Lower leg skin (tissue), 4 donors: Measurements from ENCODE around the gene SYNPO2. TPM values are rescaled to one million over a fixed set of nuclear protein-coding genes. Genes with fewer than 3 reads are reported as not detected.

Source experiments
- DNase-seq, 2 donors: peaks; one replicate each; pipeline ENCODE4 v3.0.0-alpha.2; 2019; ENCODE audit warnings: low spot score in 2 of 2
- H3K4me3 ChIP-seq: fragments of 200-600 bp; sonication (generic); 2 replicates; pipeline ENCODE4 v1.5.1; 2017; ENCODE audit warnings: mild to moderate bottlenecking, low read depth; ENCODE audit not compliant: poor library complexity, severe bottlenecking
- POLR2A ChIP-seq, 2 donors: fragments of 450-650 bp; IDR thresholded peaks; one replicate each; pipeline ENCODE4 v1.6.1; 2016 to 2017; ENCODE audit warnings: antibody characterized with exemption in 2 of 2, mild to moderate bottlenecking in 1 of 2, moderate library complexity in 1 of 2
- WGBS, 2 donors: methylation state at CpG; one replicate each; pipeline ENCODE4 v1.1.5; 2018; 5-methylcytosine and 5-hydroxymethylcytosine counted together
- intact Hi-C: fragments of 100-400 bp; cut with DNase I; formaldehyde crosslinking; loops from one replicate; pipeline ENCODE4 v1.15.0; 2023; ENCODE audit warnings: low total_unique reads
- total RNA-seq, 4 donors: library from RNA; depleted of rRNA; stranded (reverse); fragments of >200 nt; gene quantifications; one replicate each; pipeline ENCODE4 v1.1.0, GENCODE V29; 2016
- TF ChIP-seq, protein P1 (sequence below), 3 donors: fragments of 450-650 bp; IDR thresholded peaks; one replicate each; pipeline ENCODE4 v1.5.1; 2016; ENCODE audit warnings: antibody characterized with exemption in 3 of 3, mild to moderate bottlenecking in 3 of 3, moderate library complexity in 2 of 3

SYNPO2 gene
- total RNA-seq, 4 donors from 2014 or later = 13.3 to 38.5 (median 16.1) TPM

DNA sequence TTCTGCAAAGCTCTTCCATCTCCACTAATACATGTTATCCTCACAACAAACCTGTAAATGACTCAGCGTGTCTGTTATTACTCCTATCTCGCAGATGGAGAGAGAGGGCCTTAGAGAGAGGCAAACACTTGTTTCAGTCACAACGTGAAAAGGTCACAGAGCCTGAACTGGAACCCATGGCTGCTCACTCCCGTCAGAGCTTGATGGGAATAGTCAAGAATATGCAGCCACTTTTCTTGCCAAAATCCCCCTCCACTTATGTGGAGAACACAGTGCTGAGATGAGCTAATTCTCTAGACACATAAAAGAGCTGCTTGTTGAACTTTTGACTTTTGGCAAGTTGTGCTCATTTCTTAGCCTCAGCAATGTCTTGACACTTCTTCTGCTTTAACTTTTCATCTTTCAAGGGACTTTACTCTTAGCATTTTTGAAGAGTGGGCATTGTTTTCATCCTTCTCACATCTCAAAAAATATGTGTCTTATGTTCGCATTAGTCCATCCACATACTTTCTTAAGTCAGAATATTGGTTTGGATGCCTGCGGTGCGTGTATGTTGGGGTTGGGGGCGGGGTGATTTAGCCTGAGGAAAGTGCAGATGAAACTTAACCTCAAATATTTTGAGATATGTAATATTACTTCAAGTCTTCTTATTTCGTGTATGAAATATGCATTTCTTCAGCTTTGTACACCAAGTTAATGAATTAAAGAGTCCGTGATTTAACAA is 69.2 kb downstream of the SYNPO2 start:
- DNase-seq = no peak
- TF ChIP-seq POLR2A (IDR thresholded peaks at IDR 0.05) = no peak
- TF ChIP-seq, protein P1, sequence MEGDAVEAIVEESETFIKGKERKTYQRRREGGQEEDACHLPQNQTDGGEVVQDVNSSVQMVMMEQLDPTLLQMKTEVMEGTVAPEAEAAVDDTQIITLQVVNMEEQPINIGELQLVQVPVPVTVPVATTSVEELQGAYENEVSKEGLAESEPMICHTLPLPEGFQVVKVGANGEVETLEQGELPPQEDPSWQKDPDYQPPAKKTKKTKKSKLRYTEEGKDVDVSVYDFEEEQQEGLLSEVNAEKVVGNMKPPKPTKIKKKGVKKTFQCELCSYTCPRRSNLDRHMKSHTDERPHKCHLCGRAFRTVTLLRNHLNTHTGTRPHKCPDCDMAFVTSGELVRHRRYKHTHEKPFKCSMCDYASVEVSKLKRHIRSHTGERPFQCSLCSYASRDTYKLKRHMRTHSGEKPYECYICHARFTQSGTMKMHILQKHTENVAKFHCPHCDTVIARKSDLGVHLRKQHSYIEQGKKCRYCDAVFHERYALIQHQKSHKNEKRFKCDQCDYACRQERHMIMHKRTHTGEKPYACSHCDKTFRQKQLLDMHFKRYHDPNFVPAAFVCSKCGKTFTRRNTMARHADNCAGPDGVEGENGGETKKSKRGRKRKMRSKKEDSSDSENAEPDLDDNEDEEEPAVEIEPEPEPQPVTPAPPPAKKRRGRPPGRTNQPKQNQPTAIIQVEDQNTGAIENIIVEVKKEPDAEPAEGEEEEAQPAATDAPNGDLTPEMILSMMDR (IDR thresholded peaks at IDR 0.05) = no peak
- 69 to 77% methylated on average over 10 of the region's 10 CpGs for WGBS, 2 donors
- intact Hi-C loops = no loop called here
- H3K4me3 ChIP-seq = no peak overlapping the region

DNA sequence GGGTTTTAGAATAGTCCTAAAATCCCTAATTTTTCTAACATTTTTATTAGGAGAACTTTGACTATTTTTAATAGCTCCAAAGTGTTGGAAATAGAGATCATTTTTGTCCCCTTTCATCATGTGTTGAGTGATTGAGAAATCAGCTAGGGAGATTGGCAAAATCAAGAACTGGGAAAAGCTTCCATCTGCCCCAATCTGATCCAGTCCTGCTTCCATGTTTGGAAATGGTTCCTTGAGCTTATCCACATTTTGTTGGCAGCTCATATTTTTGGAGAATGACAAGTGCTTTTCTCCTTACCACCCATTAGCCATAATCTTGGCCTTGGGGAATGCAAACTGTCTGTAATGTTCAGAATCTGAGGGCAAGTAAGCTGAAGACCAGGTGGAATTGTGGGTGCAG is 73.9 kb downstream of the SYNPO2 start:
- TF ChIP-seq, protein P1 (IDR thresholded peaks at IDR 0.05) = no peak
- no peak for TF ChIP-seq POLR2A (IDR thresholded peaks at IDR 0.05)
- DNase-seq = no peak
- no peak overlapping the region for H3K4me3 ChIP-seq
- intact Hi-C loops = no loop called here

DNA sequence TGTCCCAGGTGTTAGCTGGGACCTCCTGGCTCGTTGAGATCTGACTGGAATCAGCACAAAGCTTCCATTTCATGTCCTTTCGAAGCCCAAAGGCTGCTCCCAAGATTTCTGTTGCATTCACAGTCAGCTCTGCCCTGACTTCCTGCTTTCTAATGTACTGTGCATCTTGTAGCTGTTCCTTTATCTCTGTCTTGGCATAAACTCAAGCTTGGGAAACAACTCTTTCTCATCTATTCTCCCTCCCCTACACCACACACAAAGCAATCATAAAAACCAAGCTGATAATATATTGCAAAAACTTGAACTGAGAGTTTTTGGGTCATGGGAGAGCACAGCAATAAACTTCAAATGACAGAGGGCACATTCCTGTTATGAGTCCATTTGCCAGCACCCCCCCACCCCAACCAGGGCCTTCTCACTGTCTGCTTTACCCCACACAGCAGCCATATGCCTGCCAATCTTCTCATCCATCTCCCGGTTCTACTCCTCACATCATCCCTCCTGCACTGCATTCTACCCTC is 76.3 kb downstream of the SYNPO2 start:
- DNase-seq = no peak
- WGBS, 2 donors = 46 to 61% methylated on average over 3 of the region's 3 CpGs
- intact Hi-C loops = no loop called here

DNA sequence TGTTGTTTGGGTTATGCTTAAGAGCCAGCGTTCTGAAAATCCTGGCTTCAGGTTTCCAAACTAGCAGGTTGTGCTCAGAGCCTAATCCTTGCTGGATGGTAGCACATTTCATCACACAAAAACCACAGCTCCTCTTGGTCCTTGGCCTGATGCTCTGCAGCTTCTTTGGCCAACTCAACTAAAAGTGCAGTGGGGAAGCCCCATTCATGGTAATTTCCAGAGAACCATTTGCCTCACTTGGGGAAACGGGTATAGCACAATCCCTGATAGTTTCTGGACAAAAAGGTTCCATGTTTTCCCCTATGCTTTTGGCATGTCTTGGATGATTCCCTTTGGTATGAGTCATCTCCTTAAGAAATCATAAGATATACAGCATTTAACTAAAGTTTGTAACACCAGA is 78.7 kb downstream of the SYNPO2 start:
- H3K4me3 ChIP-seq = no peak overlapping the region
- intact Hi-C loops = no loop called here
- TF ChIP-seq, protein P1 (IDR thresholded peaks at IDR 0.05) = no peak
- no peak for TF ChIP-seq POLR2A (IDR thresholded peaks at IDR 0.05)
- WGBS, 2 donors = 46 to 47% methylated on average over 2 of the region's 2 CpGs
- DNase-seq = no peak

More for the DNA sequence above, 76.3 kb downstream of the SYNPO2 start:
- TF ChIP-seq, protein P1 (IDR thresholded peaks at IDR 0.05) = no peak
- no peak for TF ChIP-seq POLR2A (IDR thresholded peaks at IDR 0.05)
- no peak overlapping the region for H3K4me3 ChIP-seq

DNA sequence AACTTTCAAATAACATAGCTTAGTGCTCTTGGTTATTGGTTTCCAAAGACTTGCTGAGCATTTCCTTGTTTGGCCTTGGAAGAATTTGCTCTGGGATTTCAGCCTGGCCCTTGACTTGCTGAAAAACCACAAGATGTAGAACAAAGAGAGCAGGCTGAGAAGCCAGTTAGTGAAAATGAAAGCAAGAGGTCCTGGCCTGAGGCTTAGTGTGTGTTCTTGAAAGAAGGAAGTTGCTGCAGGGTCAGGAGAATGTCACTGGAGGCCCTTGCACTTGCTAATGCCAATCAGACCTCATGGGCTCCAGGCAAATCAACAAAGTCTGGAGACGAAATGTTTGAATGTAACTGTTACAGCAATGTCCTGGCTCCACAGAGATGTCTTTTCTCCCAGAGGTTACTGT is 79.4 kb downstream of the SYNPO2 start:
- peak in 1 of 2 donors; percentile 81 for DNase-seq

More for the DNA sequence above, 79.4 kb downstream of the SYNPO2 start:
- intact Hi-C loops = no loop called here
- TF ChIP-seq POLR2A (IDR thresholded peaks at IDR 0.05) = no peak
- TF ChIP-seq, protein P1 (IDR thresholded peaks at IDR 0.05) = no peak
- no peak overlapping the region for H3K4me3 ChIP-seq
- WGBS, 2 donors = 9 to 15% methylated on average over 1 of the region's 1 CpG
